Neural progenitor cell (in vitro differentiated cells): ENCODE measurements around the gene SNX13. TPM values are rescaled to one million over a fixed set of nuclear protein-coding genes. Genes with fewer than 3 reads are reported as not detected.

ENCODE experiments used
- DNase-seq: peaks from one replicate; pipeline ENCODE4 v3.0.0-alpha.2; 2016; ENCODE audit warnings: low spot score
- H2AFZ ChIP-seq: fragments of 200-600 bp; sonication (generic); replicated peaks from 2 replicates; pipeline ENCODE4 v1.6.1; 2016; ENCODE audit warnings: antibody characterized with exemption
- H3F3A ChIP-seq: fragments of 200-600 bp; sonication (generic); 2 replicates; pipeline ENCODE4 v1.6.1; 2016; ENCODE audit warnings: antibody characterized with exemption, low read depth
- H3K27ac ChIP-seq: fragments of 200-600 bp; sonication (generic); 2 replicates; pipeline ENCODE4 v1.5.1; 2016; ENCODE audit warnings: mild to moderate bottlenecking
- H3K27me3 ChIP-seq: fragments of 200-600 bp; sonication (generic); 2 replicates; pipeline ENCODE4 v1.6.1; 2016; ENCODE audit warnings: mild to moderate bottlenecking, moderate library complexity
- H3K36me3 ChIP-seq: fragments of 200-600 bp; sonication (generic); 2 replicates; pipeline ENCODE4 v1.5.1; 2016
- H3K4me1 ChIP-seq: fragments of 200-600 bp; sonication (generic); 2 replicates; pipeline ENCODE4 v1.6.1; 2016; ENCODE audit warnings: mixed run types
- H3K4me2 ChIP-seq: fragments of 200-600 bp; sonication (generic); 2 replicates; pipeline ENCODE4 v1.6.1; 2016
- H3K4me3 ChIP-seq: fragments of 200-600 bp; sonication (generic); 2 replicates; pipeline ENCODE4 v1.5.1; 2016
- H3K79me2 ChIP-seq: fragments of 200-600 bp; sonication (generic); 2 replicates; pipeline ENCODE4 v1.6.1; 2016; ENCODE audit warnings: low read depth
- H3K9ac ChIP-seq: fragments of 200-600 bp; sonication (generic); 2 replicates; pipeline ENCODE4 v1.6.1; 2016
- H3K9me3 ChIP-seq: fragments of 200-600 bp; sonication (generic); 2 replicates; pipeline ENCODE4 v1.5.1; 2016; ENCODE audit warnings: low read depth
- H4K20me1 ChIP-seq: fragments of 200-600 bp; sonication (generic); 2 replicates; pipeline ENCODE4 v1.6.1; 2016; ENCODE audit warnings: low read depth
- H3K27ac Mint-ChIP-seq: 3 replicates; pipeline ENCODE4 v1.8.0; 2021; ENCODE audit warnings: mixed read lengths
- H3K27me3 Mint-ChIP-seq: 2 replicates; pipeline ENCODE4 v1.8.0; 2022; ENCODE audit warnings: low read depth, mild to moderate bottlenecking, inconsistent platforms, moderate library complexity, mixed read lengths; ENCODE audit not compliant: insufficient read depth
- H3K36me3 Mint-ChIP-seq: 3 replicates; pipeline ENCODE4 v1.8.0; 2021; ENCODE audit warnings: mixed read lengths
- H3K4me1 Mint-ChIP-seq: 3 replicates; pipeline ENCODE4 v1.8.0; 2021; ENCODE audit warnings: mixed read lengths
- H3K4me3 Mint-ChIP-seq: 3 replicates; pipeline ENCODE4 v1.8.0; 2021; ENCODE audit warnings: mild to moderate bottlenecking, moderate library complexity, mixed read lengths
- H3K9me3 Mint-ChIP-seq: 3 replicates; pipeline ENCODE4 v1.8.0; 2020; ENCODE audit warnings: mixed read lengths
- CTCF ChIP-seq: fragments of 200-600 bp; sonication (generic); IDR thresholded peaks from 2 replicates; pipeline ENCODE4 v1.5.1; 2017; ENCODE audit warnings: antibody characterized with exemption, mild to moderate bottlenecking
- EZH2 ChIP-seq: fragments of 200-600 bp; sonication (generic); IDR thresholded peaks from 2 replicates; pipeline ENCODE4 v1.6.1; 2017; ENCODE audit warnings: antibody characterized with exemption, mild to moderate bottlenecking, moderate library complexity
- EZH2phosphoT487 ChIP-seq: fragments of 200-600 bp; sonication (generic); IDR thresholded peaks from 2 replicates; pipeline ENCODE4 v1.6.1; 2017; ENCODE audit warnings: antibody characterized with exemption
- total RNA-seq: library from RNA; depleted of rRNA; stranded (reverse); fragments of >200 nt; gene quantifications from 2 replicates; pipeline ENCODE4 v1.2.3, GENCODE V29; 2015; ENCODE audit warnings: low replicate concordance

SNX13 gene
- total RNA-seq, 1 donor from 2014 or later = 67.5 TPM

DNA sequence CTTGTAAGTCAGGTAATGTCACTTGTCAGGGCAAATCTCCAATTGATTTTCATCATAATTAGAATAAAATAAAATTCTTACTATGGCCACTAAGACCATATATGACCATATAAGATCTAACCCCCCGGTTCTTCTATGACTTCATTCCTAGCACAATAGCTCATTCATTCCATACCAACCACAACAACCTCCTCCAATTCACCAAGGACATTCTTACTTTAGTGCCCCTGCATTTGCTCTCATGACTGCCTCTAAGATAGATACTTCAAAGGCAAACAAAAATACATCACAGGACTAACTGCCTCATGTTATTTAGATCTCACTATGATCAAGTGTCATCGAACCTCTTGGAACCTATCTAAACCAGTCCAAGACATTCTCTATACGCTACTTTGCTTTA, 90.8 kb downstream of the SNX13 start:
- Mint-ChIP-seq H3K36me3 (peaks cover 37% of the 10 kb centered on the region), H3K27me3 (no peaks in the 10 kb centered on the region), H3K4me3 (no peak overlapping the region), H3K4me1 (no peaks in the 10 kb centered on the region), H3K27ac (no peak overlapping the region), H3K9me3 (peaks cover 3% of the 10 kb centered on the region)
- Histone ChIP-seq H3K36me3 (no peaks in the 10 kb centered on the region), H3K27ac (no peak overlapping the region), H3K9me3 (no peaks in the 10 kb centered on the region), H4K20me1 (no peaks in the 10 kb centered on the region), H3K4me3 (no peak overlapping the region), H3K4me1 (no peaks in the 10 kb centered on the region), H3K4me2 (no peak overlapping the region), H3K79me2 (no peaks in the 10 kb centered on the region), H2AFZ (no peak overlapping the region), H3F3A (no peaks in the 10 kb centered on the region), H3K9ac (no peak overlapping the region), H3K27me3 (no peaks in the 10 kb centered on the region)
- DNase-seq = no peak
- no peak for TF ChIP-seq EZH2phosphoT487
- TF ChIP-seq EZH2 = no peak
- no peak for TF ChIP-seq CTCF

GRCh38 chr7:17848516-17848915, 91.8 kb downstream of the SNX13 start:
- Histone ChIP-seq H3K9me3 (no peaks in the 10 kb centered on the region), H4K20me1 (no peaks in the 10 kb centered on the region), H3K4me3 (no peak overlapping the region), H2AFZ (no peak overlapping the region), H3F3A (no peaks in the 10 kb centered on the region), H3K4me1 (no peaks in the 10 kb centered on the region), H3K79me2 (no peaks in the 10 kb centered on the region), H3K27me3 (no peaks in the 10 kb centered on the region), H3K27ac (no peak overlapping the region), H3K36me3 (no peaks in the 10 kb centered on the region), H3K9ac (no peak overlapping the region), H3K4me2 (no peak overlapping the region)
- Mint-ChIP-seq H3K36me3 (peaks cover 40% of the 10 kb centered on the region), H3K9me3 (peaks cover 3% of the 10 kb centered on the region), H3K4me1 (no peaks in the 10 kb centered on the region), H3K27ac (no peak overlapping the region), H3K27me3 (no peaks in the 10 kb centered on the region), H3K4me3 (no peak overlapping the region)
- no peak for DNase-seq
- TF ChIP-seq CTCF (no peak), EZH2phosphoT487 (no peak), EZH2 (no peak)

- Histone ChIP-seq H3K36me3 (no peaks in the 10 kb centered on the region), H3K27me3 (no peaks in the 10 kb centered on the region), H3K9me3 (no peaks in the 10 kb centered on the region), H3K4me2 (no peak overlapping the region), H3K4me1 (no peaks in the 10 kb centered on the region), H3K4me3 (no peak overlapping the region), H3F3A (no peaks in the 10 kb centered on the region), H3K27ac (no peak overlapping the region), H3K79me2 (no peaks in the 10 kb centered on the region), H4K20me1 (no peaks in the 10 kb centered on the region), H2AFZ (no peak overlapping the region), H3K9ac (no peak overlapping the region)
- no peaks in the 10 kb centered on the region for H3K4me1 Mint-ChIP-seq
- TF ChIP-seq EZH2phosphoT487 (no peak), EZH2 (no peak), CTCF (no peak)
- H3K36me3 Mint-ChIP-seq = peaks cover 38% of the 10 kb centered on the region
- peaks cover 4% of the 10 kb centered on the region for H3K9me3 Mint-ChIP-seq
- H3K27ac Mint-ChIP-seq = no peak overlapping the region
- H3K27me3 Mint-ChIP-seq = no peaks in the 10 kb centered on the region
- H3K4me3 Mint-ChIP-seq = no peak overlapping the region
- no peak for DNase-seq
Measured at GRCh38 chr7:17846935-17847334, 93.4 kb downstream of the SNX13 start.

DNA sequence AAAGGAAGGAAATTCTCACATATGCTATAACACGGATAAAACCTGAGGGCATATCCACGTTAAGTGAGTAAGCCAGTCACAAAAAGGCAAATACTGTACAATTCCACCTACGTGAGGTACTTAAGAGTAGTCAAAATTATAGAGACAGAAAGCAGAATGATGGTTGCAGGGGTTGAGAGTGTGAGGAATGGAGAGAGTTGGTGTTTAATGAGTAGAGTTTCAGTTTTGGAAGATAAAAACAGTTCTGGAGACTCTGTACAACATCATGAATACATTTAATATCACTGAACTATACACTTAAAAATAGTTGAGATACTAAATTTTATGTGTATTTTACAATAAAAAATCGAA, 95.1 kb downstream of the SNX13 start:
- H3K27ac ChIP-seq = no peak overlapping the region
- H3K27me3 ChIP-seq = no peaks in the 10 kb centered on the region
- DNase-seq = no peak
- Mint-ChIP-seq H3K36me3 (peaks cover 38% of the 10 kb centered on the region), H3K9me3 (peaks cover 5% of the 10 kb centered on the region), H3K4me1 (no peaks in the 10 kb centered on the region), H3K4me3 (no peak overlapping the region), H3K27me3 (no peaks in the 10 kb centered on the region), H3K27ac (no peak overlapping the region)
- H3K36me3 ChIP-seq = no peaks in the 10 kb centered on the region
- H3K79me2 ChIP-seq = no peaks in the 10 kb centered on the region
- H3K9me3 ChIP-seq = no peaks in the 10 kb centered on the region
- H3K4me3 ChIP-seq = no peak overlapping the region
- H3K9ac ChIP-seq = no peak overlapping the region
- H3F3A ChIP-seq = no peaks in the 10 kb centered on the region
- H3K4me2 ChIP-seq = no peak overlapping the region
- H4K20me1 ChIP-seq = no peaks in the 10 kb centered on the region
- peaks cover 9% of the 10 kb centered on the region for H3K4me1 ChIP-seq
- H2AFZ ChIP-seq = no peak overlapping the region
- no peak for TF ChIP-seq EZH2
